ENCODE data around the gene TMEM134.
A peak's percentile ranks its signal among the peaks of the same experiment; 100 is the strongest.
"Not testable (repeated sequence)": the region's sequence is repeated elsewhere in the genome, so short reads cannot be mapped to it uniquely, and the experiment has no call there.

TMEM134 gene

DNA sequence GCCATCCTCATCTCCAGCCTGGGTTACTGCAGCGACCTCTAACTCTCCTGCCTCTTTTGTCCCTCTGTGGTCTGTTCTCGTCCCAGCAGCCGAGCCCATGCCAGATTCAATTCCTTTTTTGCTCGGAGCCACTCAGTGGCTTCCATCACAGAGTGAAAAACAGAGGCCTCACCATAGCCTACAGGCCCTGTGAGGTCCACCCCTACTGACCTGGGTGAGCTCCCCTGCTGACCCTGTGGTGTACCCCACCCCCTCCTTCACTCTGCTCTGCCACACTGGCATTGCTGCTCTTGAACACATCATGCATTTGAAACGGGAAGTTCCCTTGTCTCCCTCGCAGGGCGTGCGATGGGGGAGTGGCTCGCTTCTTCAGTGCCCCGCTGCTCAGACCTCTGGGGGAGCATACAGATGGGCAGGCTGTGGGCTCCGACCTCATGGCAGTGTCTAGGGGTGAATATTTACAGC is 15.8 kb upstream of the TMEM134 start:
- DNase-seq: peak; percentile 47

DNA sequence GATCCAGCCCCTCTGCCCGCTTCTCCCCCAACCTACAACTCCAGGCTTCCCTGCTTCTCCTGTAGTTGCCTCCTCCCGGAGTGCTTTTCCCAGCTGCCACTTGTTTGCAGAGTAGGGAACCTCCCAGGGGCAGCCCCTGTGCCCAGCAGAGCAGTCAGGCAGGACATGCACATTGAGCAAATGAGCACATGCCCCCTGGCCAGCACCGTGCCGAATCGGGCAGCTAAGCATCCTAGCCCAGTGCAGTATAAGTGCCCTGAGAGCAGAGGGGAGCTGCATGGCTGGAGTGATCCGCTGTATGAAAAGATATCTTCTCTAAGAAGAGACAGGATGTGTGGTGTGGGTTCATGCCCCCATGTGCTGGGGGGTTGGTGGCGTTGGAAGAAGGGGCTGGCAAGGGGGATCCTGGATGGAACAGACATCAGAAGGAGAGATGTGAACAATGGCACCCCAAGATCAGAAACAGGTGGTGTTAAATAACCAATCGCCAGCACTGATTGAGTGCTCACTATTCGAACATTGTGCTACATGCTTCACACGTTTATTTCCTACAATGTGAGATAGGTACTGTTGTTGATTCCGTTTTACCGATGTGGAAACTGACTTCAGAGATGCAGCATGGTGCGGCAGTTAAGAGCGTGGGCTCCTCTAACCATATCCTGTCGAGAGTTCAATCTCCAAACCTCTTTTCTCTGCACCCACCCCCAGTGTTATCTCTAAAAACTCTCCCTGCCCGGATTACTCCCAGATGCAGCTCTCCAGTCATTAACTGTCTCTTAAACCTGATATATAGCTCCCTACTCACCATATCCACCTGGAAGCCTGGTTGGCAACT is 15.0 kb upstream of the TMEM134 start:
- DNase-seq: peak; percentile 33

DNA sequence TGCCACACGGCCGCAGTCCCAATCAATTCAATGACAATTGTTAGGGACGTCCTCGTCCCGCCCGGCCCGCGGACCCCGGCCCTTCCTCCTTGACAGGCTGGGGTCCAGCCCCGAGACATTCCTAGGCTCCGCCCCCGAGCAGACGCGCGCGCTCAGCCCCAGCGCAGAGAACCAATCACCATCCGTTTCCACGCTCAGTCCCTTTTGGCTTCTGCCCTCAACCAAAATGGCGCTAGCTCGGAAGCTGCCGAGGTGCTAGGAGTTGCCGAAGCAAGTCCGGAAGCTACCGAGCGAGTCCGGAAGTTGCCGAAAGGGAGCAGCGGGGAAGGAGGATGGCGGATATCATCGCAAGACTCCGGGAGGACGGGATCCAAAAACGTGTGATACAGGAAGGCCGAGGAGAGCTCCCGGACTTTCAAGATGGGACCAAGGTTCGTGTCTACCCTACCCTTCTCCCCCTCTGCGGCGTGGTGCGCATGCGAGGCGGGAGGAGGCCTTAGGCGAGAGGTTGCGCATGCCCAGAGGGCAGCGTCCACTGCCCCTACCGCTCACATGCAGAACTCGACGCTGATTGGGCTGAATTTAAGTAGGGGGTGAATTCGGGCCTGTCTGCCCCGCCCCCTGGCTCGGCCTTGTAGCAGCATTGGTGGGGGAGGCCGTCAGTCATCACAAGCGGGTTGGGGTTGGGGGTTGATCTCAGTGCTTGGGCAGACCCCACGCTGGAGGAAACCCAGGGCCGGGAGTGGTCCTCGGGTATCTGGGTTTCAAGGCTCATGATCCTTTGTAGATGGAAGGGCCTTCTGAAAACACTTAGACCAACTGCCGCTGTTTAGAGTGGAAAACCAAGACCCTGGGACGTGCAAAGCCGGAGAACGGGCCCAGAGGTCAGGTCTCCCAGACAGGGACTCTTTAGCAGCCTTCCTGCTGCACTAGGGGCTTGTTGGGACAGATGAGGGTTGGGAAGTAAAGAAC is 14.1 kb upstream of the TMEM134 start, which contains the start of gene AIP:
Gene AIP (plus strand): TSS at position 200 of the 972 bp plus-strand sequence. CDS start 133 bp downstream, at position 333.
- DNase-seq: peak; percentile 96

DNA sequence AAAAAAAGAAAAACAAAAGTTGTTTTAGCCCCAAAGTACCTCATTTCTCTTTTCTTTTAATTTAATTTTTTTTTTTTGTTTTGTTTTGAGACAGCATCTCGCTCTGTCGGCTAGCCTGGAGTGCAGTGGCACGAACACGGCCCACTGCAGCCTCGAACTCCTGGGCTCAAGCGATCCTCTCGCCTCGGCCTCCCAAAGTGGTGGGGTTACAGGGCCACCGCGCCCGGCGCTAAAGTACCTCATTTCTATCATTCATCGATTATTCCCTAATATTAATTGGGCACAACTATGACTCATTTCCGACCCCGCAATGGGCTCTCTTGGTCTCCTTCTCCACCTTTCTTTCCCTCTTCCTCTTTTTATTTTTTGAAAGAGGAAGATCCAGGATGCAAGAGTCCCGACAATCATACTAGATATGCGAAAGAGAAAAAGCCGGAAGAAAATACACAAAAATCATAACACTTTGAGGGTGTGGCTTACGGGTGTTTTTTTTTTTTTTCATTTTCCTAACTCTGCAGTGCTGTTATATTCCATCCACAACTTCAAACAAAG is 13.3 kb upstream of the TMEM134 start:
- DNase-seq: no peak

DNA sequence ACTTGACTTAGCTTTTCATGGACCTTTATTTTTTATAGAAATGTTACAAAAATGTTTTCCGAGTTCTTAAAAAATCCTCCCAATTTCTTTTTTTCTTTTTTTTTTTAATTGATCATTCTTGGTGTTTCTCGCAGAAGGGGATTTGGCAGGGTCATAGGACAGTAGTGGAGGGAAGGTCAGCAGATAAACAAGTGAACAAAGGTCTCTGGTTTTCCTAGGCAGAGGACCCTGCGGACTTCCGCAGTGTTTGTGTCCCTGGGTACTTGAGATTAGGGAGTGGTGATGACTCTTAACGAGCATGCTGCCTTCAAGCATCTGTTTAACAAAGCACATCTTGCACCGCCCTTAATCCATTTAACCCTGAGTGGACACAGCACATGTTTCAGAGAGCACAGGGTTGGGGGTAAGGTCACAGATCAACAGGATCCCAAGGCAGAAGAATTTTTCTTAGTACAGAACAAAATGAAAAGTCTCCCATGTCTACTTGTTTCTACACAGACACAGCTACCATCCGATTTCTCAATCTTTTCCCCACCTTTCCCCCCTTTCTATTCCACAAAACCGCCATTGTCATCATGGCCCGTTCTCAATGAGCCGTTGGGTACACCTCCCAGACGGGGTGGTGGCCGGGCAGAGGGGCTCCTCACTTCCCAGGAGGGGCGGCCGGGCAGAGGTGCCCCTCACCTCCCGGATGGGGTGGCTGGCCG is 8.4 kb upstream of the TMEM134 start:
- DNase-seq: not testable (repeated sequence)

DNA sequence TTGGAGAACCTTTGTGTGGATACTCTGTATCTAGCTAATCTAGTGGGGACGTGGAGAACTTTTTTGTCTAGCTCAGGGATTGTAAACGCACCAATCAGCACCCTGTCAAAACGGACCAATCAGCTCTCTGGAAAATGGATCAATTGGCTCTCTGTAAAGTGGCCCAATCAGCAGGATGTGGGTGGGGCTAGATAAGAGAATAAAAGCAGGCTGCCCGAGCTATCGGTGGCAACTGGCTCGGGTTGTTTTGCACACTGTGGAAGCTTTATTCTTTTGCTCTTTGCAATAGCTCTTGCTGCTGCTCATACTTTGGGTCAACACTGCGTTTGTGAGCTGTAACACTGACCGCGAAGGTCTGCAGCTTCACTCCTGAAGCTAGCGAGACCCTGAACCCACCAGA is 7.6 kb upstream of the TMEM134 start:
- not testable (repeated sequence) for DNase-seq

DNA sequence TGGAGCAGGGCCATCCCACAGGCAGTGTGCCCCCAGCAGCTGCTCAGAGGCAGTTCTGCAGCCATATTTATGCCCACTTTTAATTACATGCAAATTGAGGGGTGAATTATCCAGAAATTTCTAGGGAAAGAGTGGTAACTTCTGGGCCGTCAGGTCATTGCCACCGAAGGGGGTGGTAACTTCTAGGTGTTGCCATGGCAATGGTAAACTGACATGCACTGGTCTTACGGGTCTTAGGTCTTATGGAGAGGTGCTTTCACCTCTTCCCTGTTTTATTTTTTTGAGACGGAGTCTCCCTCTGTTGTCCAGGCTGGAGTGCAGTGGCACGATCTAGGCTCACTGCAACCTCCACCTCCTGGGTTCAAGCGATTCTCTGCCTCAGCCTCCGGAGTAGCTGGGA is 3.8 kb upstream of the TMEM134 start:
- DNase-seq: no peak

DNA sequence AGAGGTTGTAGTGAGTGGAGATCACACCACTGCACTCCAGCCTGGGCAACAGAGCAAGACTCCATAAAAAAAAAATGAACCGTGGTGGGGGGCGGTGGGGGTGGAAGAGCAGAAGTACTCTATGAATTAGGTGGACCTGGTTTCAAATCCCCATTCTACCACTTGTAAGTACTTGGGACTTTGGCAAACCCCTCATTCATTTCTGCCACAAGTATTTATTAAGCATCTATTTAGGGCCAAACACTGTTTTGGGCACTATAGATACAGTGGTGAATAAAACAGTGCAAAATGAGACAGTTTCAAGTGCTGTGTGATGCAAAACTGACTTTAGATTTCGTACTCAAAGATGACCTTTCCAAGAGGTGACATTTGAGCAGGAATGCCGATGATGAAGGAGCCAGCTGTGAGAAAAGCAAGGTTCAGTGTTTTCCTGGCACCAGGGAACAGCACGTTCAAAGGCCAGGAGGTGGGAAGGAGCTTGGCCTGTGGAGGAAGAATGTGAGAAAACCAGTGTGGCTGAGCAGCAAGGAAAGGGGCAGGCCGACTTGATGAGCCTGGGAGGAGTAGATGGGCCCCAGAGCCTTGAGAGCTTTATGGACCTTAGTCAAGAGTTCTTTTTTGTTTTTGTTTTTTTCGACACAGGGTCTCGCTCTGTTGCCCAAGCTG is 1.4 kb upstream of the TMEM134 start:
- DNase-seq: no peak

DNA sequence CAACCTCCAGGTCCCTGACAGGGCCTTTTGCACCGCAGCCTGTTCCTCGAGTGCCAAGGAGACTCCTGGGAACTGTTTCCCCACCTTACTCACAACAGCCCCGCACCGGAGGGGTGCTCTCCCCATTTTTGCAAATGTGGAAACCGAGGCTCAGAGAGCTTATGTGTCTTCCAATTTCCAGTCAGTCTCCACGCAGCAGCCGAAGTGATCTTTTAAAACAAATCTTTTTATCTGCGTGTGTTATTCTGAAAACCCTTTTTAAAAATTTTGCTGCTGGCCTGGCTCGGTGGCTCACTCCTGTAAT is 409 bp upstream of the TMEM134 start:
- DNase-seq: no peak

DNA sequence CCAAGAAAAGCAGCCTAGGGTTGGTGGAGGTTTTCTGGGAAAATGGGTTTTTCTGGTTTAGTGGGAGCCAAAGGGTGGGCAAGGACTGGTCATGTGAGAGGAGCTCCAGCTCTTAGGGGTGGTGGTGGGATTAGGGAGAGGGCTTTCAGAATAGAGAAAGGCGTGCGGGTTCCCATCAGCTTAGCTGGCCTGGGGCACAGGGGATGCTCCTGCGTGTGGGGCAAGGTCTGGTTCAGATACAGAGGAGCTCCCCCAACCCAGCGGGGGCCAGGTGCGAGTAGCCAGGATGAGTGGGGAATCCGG is 644 bp downstream of the TMEM134 start:
- no peak for DNase-seq

DNA sequence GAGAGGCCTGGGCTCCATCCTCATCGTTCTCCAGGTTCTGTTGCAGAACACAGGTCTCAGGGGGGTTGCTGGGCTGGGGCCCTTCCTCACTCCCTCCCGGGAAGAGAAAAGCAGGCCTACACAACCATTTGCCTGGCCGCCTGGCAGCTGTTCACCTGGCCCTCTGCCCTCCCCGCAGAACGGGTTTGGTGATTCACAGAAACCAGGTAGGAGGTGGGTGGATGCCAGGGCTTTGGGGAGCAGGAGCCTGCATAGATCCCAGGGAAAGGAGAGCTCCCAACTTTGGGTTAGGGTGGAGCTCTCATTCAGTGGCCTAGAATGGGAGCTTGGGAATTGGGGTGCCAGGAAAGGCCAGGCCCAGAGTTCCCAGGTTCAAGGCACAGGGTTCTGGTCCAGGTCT is 995 bp downstream of the TMEM134 start:
- DNase-seq: no peak

DNA sequence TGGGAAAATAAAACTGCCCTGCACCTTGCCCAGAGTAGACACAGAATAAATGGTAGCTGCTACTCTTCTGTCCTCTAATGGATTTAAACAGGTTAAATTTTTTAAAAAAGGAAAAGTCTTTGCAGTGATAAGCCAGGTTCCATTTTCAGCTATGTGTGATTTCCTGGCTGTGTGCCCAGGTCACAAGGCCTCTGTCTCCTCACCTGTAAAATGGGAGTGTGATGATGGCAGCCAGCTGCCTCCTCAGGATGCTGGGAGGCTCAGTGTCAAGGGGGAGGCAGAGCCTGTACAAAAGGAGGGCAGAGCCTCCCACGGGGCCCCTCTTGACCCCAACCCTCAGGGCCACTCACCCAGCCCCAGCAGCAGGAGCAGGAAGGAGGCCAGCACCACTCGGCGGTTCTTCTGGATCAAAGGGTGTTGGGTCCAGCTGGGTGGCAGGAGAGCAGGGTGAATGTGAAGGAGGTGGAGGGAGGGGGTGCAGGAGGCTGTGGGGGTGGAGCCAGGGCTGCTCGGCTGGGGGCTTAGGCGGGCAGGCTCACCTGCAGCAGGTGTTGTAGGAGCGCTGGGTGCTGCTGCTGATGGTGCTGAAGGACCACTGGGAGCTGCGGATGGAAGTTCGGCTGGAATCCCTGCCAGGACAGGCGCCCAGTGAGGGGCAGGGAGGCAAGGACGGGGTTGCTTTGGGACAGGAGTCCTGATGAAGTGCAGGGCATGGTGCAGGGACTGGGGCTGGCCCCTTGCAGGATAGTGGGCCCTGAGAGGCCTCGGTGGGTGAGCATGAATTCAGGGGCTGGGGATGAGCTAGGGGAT is 1.9 kb downstream of the TMEM134 start:
- DNase-seq: no peak

DNA sequence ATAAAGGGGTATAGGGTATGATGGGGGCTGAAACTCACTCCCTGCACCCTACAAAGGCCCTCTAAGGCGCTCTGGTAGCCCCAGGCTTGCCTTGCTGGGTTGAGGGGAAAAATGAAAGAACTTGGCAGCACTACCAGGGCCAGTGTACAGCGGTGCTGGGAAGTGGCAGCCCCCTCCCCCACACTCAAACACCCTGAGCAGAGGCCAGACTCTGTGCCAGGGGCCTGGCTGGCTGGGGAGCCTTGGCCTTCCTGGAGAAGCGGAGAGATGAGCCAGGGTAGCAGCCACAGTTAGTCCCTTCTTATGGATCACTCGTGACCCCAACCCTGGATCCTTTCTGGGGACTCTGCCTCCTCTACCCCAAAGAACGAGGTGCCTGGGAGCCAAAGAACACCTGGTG is 2.7 kb downstream of the TMEM134 start:
- no peak for DNase-seq

DNA sequence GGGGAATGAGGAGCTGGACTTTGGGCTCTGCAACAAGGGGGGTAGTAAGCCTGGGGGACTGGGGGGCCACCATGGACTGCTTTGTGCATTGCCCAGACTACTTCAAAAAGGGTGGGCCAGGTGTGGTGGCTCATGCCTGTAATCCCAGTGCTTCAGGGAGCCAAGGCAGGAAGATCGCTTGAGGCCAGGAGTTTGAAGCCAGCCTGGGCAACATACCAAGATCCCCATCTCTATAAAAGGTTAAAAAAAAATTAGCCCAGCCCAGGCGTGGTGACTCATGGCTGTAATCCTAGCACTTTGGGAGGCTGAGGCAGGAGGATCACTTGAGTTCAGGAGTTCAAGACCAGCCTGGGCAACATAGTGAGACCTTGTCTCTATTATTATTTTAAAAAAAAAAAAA is 3.5 kb downstream of the TMEM134 start:
- DNase-seq: not testable (repeated sequence)

DNA sequence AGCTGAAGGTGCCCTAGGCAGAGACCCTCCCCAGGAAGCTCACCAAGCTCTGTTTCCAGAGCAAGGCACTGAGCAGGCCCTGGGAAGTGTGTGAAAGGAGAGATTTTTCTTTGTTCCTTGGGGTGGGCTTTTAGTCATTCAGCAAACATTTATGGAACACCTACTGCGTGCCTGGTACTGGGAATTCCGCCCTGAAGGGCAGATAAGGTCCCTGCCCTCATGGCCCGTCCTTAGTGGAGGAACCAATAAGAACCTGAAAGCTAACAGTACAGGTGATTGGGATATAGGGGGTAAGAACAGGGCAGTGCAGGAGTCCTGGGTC is 3.9 kb downstream of the TMEM134 start:
- DNase-seq: no peak

DNA sequence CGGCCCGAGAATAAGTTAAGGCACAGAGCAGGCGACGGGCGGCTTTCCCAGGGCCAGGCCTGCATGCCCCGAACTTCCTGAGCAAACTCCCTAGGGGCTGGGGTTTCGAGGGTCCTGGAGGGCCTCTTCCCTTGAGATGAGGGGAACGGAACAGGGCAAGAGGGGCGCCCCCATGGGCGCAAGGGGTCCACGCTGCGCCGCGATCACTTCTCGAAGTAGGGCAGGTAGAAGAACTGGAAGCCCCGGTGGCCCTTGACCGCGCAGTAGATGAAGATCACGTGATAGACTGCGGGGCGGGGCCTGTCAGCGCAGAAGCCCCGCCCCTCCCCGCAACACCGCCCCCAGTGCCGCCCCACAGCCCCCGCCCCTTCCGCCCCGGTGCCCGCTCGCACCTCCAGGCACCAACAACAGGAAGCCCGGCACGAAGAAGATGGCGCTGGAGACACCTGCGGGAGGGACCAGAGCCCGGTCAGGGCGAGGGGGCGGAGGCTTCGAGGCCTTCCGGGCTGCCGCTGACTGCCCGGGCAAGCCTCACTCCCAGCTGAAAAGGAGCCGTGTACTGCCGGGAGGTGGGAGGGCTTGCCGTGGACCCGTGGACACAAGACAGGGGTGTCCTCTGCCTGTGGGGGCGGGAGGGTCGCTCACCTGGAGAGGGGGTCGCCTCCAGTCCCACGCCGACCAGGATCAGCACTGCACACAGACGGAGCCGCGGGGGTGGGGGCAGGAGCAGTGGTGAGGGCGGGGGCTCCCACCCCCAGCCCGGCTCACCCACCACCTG is 4.5 kb downstream of the TMEM134 start:
- peak; percentile 89 for DNase-seq

DNA sequence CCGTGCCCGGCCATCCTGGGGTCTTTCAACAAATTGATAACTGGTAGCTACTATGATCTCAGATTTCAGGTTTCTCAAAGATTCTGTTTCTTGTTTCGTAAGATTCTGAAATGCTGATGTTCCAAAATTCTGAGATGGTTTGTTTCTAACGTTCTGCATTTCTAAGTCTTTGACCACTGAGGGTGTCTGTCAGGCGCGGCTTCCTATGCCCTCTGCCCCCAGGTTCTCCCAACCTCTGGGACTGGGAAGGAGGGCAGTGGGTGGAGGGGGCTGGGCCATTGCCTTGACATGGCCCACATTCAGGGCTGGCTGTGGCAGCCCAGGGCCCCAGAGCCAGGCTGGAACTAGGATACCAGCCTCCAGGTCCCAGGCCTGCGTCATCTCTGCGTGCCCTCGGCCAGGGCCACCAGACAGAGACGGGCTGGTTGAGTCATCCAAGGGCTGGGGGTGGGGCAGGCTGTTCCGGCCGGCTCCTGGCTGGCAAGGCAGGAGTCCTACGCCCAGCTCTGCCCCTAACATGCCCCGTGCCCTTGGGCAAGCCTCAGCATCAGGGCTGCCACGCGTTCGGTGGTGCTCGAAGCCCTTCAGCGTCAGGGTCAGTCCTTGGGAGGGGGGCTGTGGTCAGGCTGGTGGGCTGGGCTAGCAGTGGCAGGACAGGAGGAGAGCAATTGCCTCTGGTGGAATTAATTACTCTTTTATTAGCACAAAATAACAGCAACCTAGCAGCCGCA is 5.2 kb downstream of the TMEM134 start:
- DNase-seq: no peak

DNA sequence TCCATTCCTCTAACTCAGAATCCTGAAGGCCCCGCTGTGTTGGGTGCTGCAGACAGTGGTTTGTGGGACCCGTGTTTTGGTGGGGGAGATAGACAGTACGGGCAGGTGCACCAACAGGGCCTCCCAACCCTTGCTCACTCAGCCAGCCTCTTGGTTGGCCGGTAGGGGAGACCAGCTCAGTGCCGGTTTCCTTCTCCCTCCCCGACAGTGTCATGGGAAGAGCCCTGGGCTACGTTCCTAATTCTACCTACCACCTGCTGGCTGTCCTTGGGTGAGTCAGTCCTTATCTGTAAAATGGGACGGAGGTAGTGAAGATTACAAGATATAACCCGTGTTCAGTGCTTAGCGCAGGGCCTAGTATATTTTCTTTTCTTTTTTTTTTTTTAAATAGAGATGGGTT is 5.9 kb downstream of the TMEM134 start:
- DNase-seq: no peak

DNA sequence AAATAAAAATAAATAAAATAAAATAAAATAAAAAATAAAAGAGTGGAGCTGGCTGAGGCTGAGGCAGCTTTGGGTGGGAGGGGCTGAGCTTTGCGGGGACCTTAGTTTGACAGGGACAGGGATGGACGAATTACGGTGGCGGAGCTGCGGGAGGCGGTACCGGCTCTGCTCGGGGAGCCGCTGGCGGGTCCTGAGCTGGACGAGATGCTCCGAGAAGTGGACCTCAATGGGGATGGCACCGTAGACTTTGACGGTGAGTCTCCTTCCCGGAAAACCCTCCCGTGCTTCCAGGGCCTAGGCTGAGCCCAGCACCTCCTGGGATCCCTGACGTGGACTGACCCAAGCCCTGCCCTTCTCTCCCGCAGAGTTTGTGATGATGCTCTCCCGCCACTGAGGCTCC is 10.8 kb downstream of the TMEM134 start:
- no peak for DNase-seq

DNA sequence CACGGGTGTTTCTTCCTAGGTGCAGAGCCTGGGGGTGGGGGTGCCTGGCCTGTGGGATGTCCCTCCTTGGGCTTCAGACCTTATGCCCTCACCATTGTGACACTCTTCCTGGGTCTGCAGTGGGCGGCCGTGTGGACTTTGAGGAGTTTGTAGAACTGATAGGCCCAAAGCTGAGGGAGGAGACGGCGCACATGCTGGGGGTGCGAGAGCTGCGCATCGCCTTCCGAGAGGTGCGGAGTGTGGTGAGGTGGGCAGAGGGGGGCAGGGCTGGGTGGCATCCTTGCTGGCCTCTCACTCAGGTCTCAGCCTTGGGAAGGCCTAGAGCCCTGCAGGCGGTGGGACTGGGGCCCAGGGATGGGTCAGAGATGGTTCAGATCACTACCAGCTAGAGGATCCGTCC is 11.6 kb downstream of the TMEM134 start:
- DNase-seq: no peak
